T-helper 17 cell (primary cell): ENCODE results near the gene CHST3. TPM values are rescaled to one million over a fixed set of nuclear protein-coding genes. Genes with fewer than 3 reads are reported as not detected.
"Not testable (repeated sequence)": the region's sequence is repeated elsewhere in the genome, so short reads cannot be mapped to it uniquely, and the experiment has no call there.

ENCODE experiments used
- ATAC-seq: fragments of 150-1000 bp; cut with Tn5 transposase; 2 replicates; pipeline ENCODE4 v1.10.0; 2021; ENCODE audit warnings: mild to moderate bottlenecking, moderate library complexity
- DNase-seq, 3 donors: peaks; one replicate each; pipeline versions ENCODE4 v3.0.0 to v3.0.0-alpha.2; 2020 to 2021
- H3K9me3 ChIP-seq: one replicate; pipeline ENCODE4 v1.7.0; 2013; ENCODE audit warnings: low read length, mild to moderate bottlenecking; ENCODE audit not compliant: control insufficient read depth, poor library complexity, severe bottlenecking
- H3K27ac Mint-ChIP-seq: one replicate; pipeline ENCODE4 v1.8.0; 2022; ENCODE audit warnings: mild to moderate bottlenecking, moderate library complexity, mixed read lengths
- H3K27me3 Mint-ChIP-seq: one replicate; pipeline ENCODE4 v1.8.0; 2022; ENCODE audit warnings: mixed read lengths
- H3K36me3 Mint-ChIP-seq: one replicate; pipeline ENCODE4 v1.8.0; 2022; ENCODE audit warnings: low read depth, mixed read lengths
- H3K4me1 Mint-ChIP-seq: one replicate; pipeline ENCODE4 v1.8.0; 2022; ENCODE audit warnings: mild to moderate bottlenecking, mixed read lengths
- H3K4me3 Mint-ChIP-seq: one replicate; pipeline ENCODE4 v1.8.0; 2022; ENCODE audit warnings: mild to moderate bottlenecking, moderate library complexity, mixed read lengths
- total RNA-seq, 4 donors: library from RNA in 2 of 4; stranded (reverse) in 2 of 4; gene quantifications; one replicate each; pipeline ENCODE4 v1.2.3 and lab custom pipeline; 2022 to 2026

Gene CHST3
- total RNA-seq, 2 donors from 2014 or later = not detected

DNA sequence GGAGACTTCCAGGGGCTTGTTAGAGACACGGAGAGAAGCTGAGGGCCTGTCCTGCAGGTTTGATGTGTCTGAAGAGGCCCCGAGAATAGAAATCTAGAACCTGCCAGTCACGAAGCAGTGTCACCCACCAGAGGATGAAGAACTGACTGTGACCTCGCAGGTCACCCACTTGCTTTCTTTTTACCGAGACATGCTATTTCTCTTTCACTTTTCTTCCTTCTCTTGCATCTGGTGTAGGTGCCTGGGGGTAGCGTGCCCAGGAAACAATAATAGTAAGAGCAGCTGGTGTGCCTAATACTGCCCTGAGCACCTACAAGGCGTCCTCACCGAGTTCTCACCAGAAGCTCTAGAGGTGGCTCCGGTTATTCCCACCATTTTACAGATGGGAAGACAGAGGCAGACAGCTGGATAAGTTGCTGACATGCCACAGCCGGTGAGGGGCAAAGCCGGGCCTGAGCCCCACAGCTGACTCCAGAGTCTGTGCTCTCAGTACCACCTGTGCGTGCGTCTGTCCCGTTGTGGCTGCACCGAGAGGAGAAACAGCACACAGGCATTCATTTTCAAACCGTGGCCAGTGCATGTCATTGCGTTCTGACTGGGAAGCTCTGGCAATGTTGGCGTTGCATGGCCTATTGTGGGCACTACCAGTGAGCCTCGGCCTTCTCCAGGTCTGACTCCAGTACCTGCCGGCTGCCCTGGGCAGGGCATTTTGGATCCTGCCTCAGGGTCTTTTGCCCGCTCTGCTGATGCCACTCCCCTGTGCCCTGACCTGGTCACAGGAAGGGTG, 7.8 kb downstream of the CHST3 start:
- ATAC-seq (no peak), DNase-seq (no peak)
- H3K9me3 ChIP-seq = no peaks in the 10 kb centered on the region
- Mint-ChIP-seq H3K36me3 (no peaks in the 10 kb centered on the region), H3K4me3 (no peak overlapping the region), H3K4me1 (no peaks in the 10 kb centered on the region), H3K27me3 (peaks cover 32% of the 10 kb centered on the region), H3K27ac (no peak overlapping the region)

DNA sequence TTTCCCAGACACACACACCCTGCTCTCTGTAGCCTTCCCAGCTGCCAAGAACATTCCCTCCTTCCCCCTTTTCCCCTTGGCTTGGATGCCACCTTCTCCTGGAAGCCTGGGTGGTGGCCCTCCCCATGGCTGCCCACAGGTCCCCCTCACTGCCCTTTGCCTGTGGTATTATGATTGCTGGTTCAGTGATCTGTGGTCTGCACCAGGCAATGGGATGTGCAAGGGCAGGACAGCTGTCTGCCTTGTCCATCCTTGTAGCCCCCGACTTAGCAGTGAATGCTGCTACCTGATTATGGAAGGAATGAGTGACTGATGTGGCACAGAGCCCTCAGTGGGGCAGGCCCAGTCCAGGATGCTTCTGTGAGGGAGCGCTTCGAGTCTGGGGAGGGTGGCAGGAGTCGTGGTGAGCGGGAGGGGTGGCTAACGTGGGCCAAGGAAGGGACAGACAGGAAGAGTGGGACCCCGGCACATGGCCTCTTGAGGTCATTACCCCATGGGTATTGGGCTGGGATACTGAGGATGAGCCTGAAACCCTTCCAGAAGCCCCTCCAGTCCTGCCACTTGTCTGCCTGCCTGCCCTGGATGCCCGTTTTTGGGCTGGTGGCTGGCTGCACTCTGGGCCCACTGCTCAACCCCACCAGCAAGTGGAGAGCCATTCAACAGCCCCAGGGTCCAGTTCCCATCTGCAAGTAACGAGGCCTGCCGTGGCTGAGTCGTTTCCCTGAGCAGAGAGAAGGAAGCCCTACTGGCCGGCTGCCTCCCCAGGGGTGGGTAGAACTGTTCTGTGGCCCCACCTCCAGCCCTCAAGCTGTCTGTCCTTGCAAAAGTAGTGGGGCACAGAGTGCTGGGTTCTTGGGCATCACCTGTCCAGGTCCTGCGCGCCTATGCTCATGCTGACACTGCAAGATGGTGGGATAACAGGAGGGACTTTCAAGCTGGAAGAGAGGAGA, 8.8 kb downstream of the CHST3 start:
- H3K4me3 Mint-ChIP-seq = no peak overlapping the region
- H3K27ac Mint-ChIP-seq = no peak overlapping the region

GRCh38 chr10:71973777-71974488, 9.7 kb downstream of the CHST3 start:
- Mint-ChIP-seq H3K4me1 (peaks cover 2% of the 10 kb centered on the region), H3K27me3 (peaks cover 17% of the 10 kb centered on the region), H3K4me3 (no peak overlapping the region), H3K36me3 (no peaks in the 10 kb centered on the region), H3K27ac (no peak overlapping the region)
- DNase-seq = no peak
- H3K9me3 ChIP-seq = no peaks in the 10 kb centered on the region
- ATAC-seq = no peak

More for the DNA sequence above, 8.8 kb downstream of the CHST3 start:
- DNase-seq = no peak
- Mint-ChIP-seq H3K4me1 (no peaks in the 10 kb centered on the region), H3K27me3 (peaks cover 23% of the 10 kb centered on the region), H3K36me3 (no peaks in the 10 kb centered on the region)
- no peak for ATAC-seq
- no peaks in the 10 kb centered on the region for H3K9me3 ChIP-seq

DNA sequence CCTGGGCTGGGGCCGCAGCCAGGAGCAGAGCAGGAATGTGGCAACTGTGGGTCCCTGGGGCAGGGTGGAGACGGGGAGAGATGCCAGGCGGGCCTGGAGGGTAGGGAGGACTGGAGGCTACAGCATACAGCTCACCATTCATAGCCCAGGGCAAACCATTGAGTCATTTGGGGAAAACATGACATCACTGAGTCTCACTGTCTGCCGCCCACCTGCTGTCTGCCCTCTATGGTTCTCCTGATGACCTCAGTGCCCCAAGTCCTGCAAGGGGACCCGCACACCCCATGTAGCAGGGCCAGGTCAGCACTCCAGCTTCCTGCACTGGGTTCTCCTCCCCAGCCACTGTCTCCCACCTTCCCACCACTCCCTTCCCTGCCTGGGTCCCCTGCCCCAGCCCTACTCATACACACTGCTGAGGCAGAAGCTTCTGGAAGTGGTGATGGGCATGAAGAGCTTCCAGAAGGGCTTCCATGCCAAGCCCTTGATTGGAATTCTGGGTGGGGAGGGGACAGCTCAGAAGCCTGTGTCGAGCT, 10.4 kb downstream of the CHST3 start:
- ATAC-seq = no peak

DNA sequence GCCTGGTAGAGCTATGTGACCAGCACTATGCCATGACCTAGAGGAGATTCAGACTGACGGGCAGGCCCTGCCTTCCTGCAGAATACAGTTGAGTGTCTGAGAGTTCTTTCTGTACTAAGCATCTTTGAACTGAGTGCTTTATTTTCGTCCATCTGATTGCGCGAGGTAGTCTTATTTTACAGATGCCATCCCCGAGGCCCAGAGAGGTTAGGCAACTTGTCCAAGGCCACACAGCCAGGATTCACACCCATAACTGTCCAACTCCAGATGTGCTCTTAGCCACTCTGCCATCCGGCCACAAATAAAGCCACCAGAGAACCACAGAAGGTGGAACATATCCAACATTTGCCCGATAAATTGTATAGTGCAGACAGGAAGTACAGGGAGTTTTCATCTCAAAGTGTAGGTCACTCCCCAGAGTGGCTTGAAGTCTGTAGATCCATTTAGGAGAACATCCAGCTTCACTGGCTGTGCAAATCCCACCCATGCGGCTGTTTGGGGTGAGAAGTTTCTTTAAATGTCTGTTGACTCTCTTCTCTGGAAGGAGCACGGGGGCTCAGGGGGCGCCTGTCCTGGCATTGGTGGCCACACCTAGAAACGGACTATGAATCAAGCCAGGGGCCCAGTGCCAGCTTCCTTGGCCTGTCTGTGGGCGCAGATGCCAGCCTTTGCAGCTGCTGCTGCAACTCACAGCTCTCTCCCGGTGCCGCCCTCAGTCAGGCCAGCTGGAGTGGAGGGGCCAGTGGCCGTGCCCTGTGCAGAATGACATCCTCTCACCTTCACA, 11.1 kb downstream of the CHST3 start:
- peaks cover 3% of the 10 kb centered on the region for H3K4me1 Mint-ChIP-seq
- no peak overlapping the region for H3K4me3 Mint-ChIP-seq
- H3K36me3 Mint-ChIP-seq = no peaks in the 10 kb centered on the region
- no peak overlapping the region for H3K27ac Mint-ChIP-seq
- ATAC-seq (no peak), DNase-seq (no peak)
- H3K9me3 ChIP-seq = no peaks in the 10 kb centered on the region
- peaks cover 22% of the 10 kb centered on the region for H3K27me3 Mint-ChIP-seq

More for the DNA sequence above, 10.4 kb downstream of the CHST3 start:
- Mint-ChIP-seq H3K36me3 (no peaks in the 10 kb centered on the region), H3K4me3 (no peak overlapping the region), H3K4me1 (peaks cover 3% of the 10 kb centered on the region), H3K27me3 (peaks cover 22% of the 10 kb centered on the region), H3K27ac (no peak overlapping the region)
- H3K9me3 ChIP-seq = no peaks in the 10 kb centered on the region
- DNase-seq = no peak

- H3K27ac Mint-ChIP-seq = no peak overlapping the region
- H3K27me3 Mint-ChIP-seq = peaks cover 22% of the 10 kb centered on the region
- DNase-seq (no peak), ATAC-seq (no peak)
- no peaks in the 10 kb centered on the region for H3K36me3 Mint-ChIP-seq
- H3K9me3 ChIP-seq = no peaks in the 10 kb centered on the region
- H3K4me3 Mint-ChIP-seq = no peak overlapping the region
- peaks cover 3% of the 10 kb centered on the region for H3K4me1 Mint-ChIP-seq
Observed at GRCh38 chr10:71975871-71976725, 11.9 kb downstream of the CHST3 start.

DNA sequence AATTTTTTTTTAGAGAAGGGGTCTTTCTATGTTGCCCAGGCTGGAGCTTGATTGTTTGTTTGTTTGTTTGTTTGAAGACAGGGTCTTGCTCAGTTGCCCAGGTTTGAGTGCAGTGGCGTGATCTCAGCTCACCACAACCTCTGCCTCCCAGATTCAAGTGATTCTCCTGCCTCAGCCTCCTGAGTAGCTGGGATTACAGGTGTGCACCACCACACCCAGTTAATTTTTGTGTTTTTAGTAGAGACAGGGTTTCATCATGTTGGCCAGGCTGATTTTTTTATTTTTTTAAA, 13.4 kb downstream of the CHST3 start:
- not testable (repeated sequence) for H3K27ac Mint-ChIP-seq, H3K36me3 Mint-ChIP-seq, DNase-seq, H3K9me3 ChIP-seq, ATAC-seq, H3K4me1 Mint-ChIP-seq, H3K4me3 Mint-ChIP-seq
- H3K27me3 Mint-ChIP-seq = peaks cover 28% of the 10 kb centered on the region

GRCh38 chr10:71978476-71978875, 14.3 kb downstream of the CHST3 start:
- DNase-seq = no peak
- no peak overlapping the region for H3K27ac Mint-ChIP-seq
- H3K4me1 Mint-ChIP-seq = peaks cover 3% of the 10 kb centered on the region
- ATAC-seq = no peak
- H3K9me3 ChIP-seq = no peaks in the 10 kb centered on the region
- no peak overlapping the region for H3K4me3 Mint-ChIP-seq
- peaks cover 32% of the 10 kb centered on the region for H3K27me3 Mint-ChIP-seq
- no peaks in the 10 kb centered on the region for H3K36me3 Mint-ChIP-seq

DNA sequence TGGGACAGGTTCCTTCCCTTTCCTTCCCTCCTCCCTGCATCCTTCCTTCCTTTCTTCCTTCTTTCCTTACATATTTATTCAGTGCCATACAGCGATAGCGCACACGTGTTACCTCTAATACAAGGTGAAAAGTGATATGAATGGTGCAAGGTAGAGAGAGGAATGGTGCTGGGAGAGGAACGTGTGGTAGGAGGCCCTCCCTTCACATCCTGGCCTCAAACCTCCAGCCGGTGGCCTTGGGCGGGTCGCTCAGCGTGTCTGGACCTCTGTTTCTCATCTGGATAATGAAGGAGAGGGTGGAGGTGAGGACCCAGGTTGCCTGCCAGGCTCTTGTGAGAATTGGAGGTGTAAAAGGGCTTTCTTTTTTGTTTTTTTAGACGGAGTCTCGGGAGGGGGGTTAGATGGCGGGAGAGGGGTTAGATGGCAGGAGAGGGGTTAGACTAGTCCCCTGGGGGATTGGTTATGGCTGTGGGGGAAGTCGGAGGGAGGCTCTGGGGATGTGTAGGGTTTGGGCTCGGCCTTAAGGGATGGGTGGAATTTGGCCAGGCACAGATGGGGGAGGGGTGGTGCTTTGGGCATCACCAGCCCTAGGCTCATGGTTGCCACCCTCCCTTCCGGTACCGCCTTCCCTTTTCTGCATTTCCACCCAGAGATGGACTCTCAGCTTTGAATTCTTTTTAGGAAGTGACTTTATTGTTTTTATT, 14.9 kb downstream of the CHST3 start:
- Mint-ChIP-seq H3K4me3 (no peak overlapping the region), H3K27ac (no peak overlapping the region), H3K27me3 (peaks cover 25% of the 10 kb centered on the region), H3K4me1 (peaks cover 3% of the 10 kb centered on the region), H3K36me3 (no peaks in the 10 kb centered on the region)
- H3K9me3 ChIP-seq = no peaks in the 10 kb centered on the region
- DNase-seq = no peak
- no peak for ATAC-seq

DNA sequence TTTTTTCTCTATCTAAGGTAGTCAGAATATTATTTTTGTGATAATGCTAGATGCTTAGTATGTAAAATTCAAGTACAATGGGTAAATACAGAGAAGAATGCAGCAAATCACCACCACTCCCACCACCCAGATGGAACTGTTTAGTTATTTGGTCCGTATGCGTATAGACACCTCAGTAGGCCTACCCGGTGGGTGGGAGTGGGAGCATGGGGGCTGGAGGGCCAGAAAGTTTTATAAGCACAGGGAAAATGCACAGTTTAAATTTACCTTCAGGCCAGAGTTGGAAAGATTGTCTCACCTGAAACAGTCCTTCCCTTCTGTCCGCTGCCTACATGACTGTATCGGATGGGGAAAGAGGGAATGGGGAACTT, 15.5 kb downstream of the CHST3 start:
- Mint-ChIP-seq H3K4me3 (no peak overlapping the region), H3K36me3 (no peaks in the 10 kb centered on the region), H3K27me3 (peaks cover 27% of the 10 kb centered on the region), H3K27ac (no peak overlapping the region), H3K4me1 (peaks cover 3% of the 10 kb centered on the region)
- ATAC-seq (no peak), DNase-seq (no peak)
- no peaks in the 10 kb centered on the region for H3K9me3 ChIP-seq

GRCh38 chr10:71980181-71981014, 16.2 kb downstream of the CHST3 start:
- H3K9me3 ChIP-seq = no peaks in the 10 kb centered on the region
- H3K36me3 Mint-ChIP-seq = no peaks in the 10 kb centered on the region
- DNase-seq (no peak), ATAC-seq (no peak)
- peaks cover 7% of the 10 kb centered on the region for H3K4me1 Mint-ChIP-seq
- H3K4me3 Mint-ChIP-seq = no peak overlapping the region
- no peak overlapping the region for H3K27ac Mint-ChIP-seq
- peaks cover 34% of the 10 kb centered on the region for H3K27me3 Mint-ChIP-seq
